Measurements from ENCODE around the gene QRICH2. TPM values are rescaled to one million over a fixed set of nuclear protein-coding genes. Genes with fewer than 3 reads are reported as not detected.
"Not testable (repeated sequence)": the region's sequence is repeated elsewhere in the genome, so short reads cannot be mapped to it uniquely, and the experiment has no call there.

QRICH2 gene
- total and polyA plus RNA-seq, 8 donors, result 0.81 to 9.2 (median 1.7) TPM

GRCh38 chr17:76235883-76236282 is 72.2 kb downstream of the QRICH2 start:
- intact Hi-C loops (cut with DNase I), result no loop called here
- no peak for TF ChIP-seq CTCF (IDR thresholded peaks at IDR 0.05)
- DNase-seq (no peak), FAIRE-seq (no peak), ATAC-seq (no peak)
- Histone ChIP-seq H3K36me3 (no peaks in the 10 kb centered on the region), H3K27me3 (no peaks in the 10 kb centered on the region), H3K4me1 (peaks cover 0 to 4% (median 0%) of the 10 kb centered on the region in 3 donors), H3K27ac (no peak overlapping the region), H3K4me3 (no peak overlapping the region), H3K9me3 (no peaks in the 10 kb centered on the region)
- 86 to 98% methylated on average over 2 of the region's 2 CpGs for WGBS, 2 donors

- Histone ChIP-seq H3K36me3 (no peaks in the 10 kb centered on the region), H3K4me1 (no peaks in the 10 kb centered on the region), H3K4me3 (no peak overlapping the region), H3K9me3 (no peaks in the 10 kb centered on the region), H3K27me3 (no peaks in the 10 kb centered on the region), H3K27ac (no peak overlapping the region)
- no peak for TF ChIP-seq CTCF (IDR thresholded peaks at IDR 0.05)
- FAIRE-seq (no peak), DNase-seq (no peak), ATAC-seq (no peak)
- 79 to 83% methylated on average over 5 of the region's 5 CpGs for WGBS, 2 donors
- intact Hi-C loops (cut with DNase I), result no loop called here
These were observed 73.8 kb downstream of the QRICH2 start for GRCh38 chr17:76234354-76234679.

GRCh38 chr17:76233588-76234353 is 74.3 kb downstream of the QRICH2 start:
- FAIRE-seq (no peak), ATAC-seq (no peak)

GRCh38 chr17:76232342-76232741 is 75.7 kb downstream of the QRICH2 start:
- H3K36me3 ChIP-seq, result no peaks in the 10 kb centered on the region
- H3K4me1 ChIP-seq, result no peaks in the 10 kb centered on the region
- no peak for ATAC-seq
- H3K27ac ChIP-seq, result no peak overlapping the region
- TF ChIP-seq CTCF (IDR thresholded peaks at IDR 0.05), result no peak
- H3K4me3 ChIP-seq, result no peak overlapping the region
- DNase-seq, result no peak
- H3K9me3 ChIP-seq, result no peaks in the 10 kb centered on the region
- FAIRE-seq, result no peak
- no peaks in the 10 kb centered on the region for H3K27me3 ChIP-seq
- 86 to 95% methylated on average over 2 of the region's 2 CpGs for WGBS, 2 donors
- intact Hi-C loops (cut with DNase I), result no loop called here

More at GRCh38 chr17:76233588-76234353, 74.3 kb downstream of the QRICH2 start:
- Histone ChIP-seq H3K27me3 (no peaks in the 10 kb centered on the region), H3K9me3 (no peaks in the 10 kb centered on the region), H3K4me1 (no peaks in the 10 kb centered on the region), H3K4me3 (no peak overlapping the region), H3K36me3 (no peaks in the 10 kb centered on the region), H3K27ac (no peak overlapping the region)
- intact Hi-C loops (cut with DNase I), result no loop called here
- no peak for DNase-seq
- no peak for TF ChIP-seq CTCF (IDR thresholded peaks at IDR 0.05)
- 87 to 93% methylated on average over 6 of the region's 6 CpGs for WGBS, 2 donors

- intact Hi-C loops (cut with DNase I), result loop anchor here in 1 of 3 donors (10.0 kb wide), 1 partner anchor 58 kb away; no protein-coding TSS in a partner anchor
- not testable (repeated sequence) for ATAC-seq, H3K4me3 ChIP-seq, H3K4me1 ChIP-seq, H3K9me3 ChIP-seq, H3K27ac ChIP-seq, DNase-seq, H3K36me3 ChIP-seq, H3K27me3 ChIP-seq, FAIRE-seq
- 86 to 93% methylated on average over 19 of the region's 19 CpGs for WGBS, 2 donors
These were observed 81.3 kb downstream of the QRICH2 start for GRCh38 chr17:76226749-76227148.

GRCh38 chr17:76225373-76226086 is 82.5 kb downstream of the QRICH2 start:
- not testable (repeated sequence) for FAIRE-seq, H3K36me3 ChIP-seq, H3K4me3 ChIP-seq, H3K27me3 ChIP-seq, H3K4me1 ChIP-seq, H3K9me3 ChIP-seq, DNase-seq, ATAC-seq, H3K27ac ChIP-seq
- WGBS, 2 donors, result 74 to 82% methylated on average over 6 to 7 of the region's 7 CpGs
- intact Hi-C loops (cut with DNase I), result loop anchor here in 1 of 3 donors (10.0 kb wide), 1 partner anchor 59 kb away; no protein-coding TSS in a partner anchor

All from pancreas (tissue), 10 donors.